Muscle layer of duodenum (tissue), 2 donors: Measurements from ENCODE around the gene XPO1.
"Not testable (repeated sequence)": the region's sequence is repeated elsewhere in the genome, so short reads cannot be mapped to it uniquely, and the experiment has no call there.

Experiments used
- H3K27ac ChIP-seq: one replicate; pipeline ENCODE4 v1.7.0; 2013; ENCODE audit warnings: mild to moderate bottlenecking, low read length
- H3K27me3 ChIP-seq: one replicate; pipeline ENCODE4 v1.7.0; 2013; ENCODE audit warnings: low read depth, mild to moderate bottlenecking, control low read depth, low read length
- H3K36me3 ChIP-seq, 2 donors: one replicate each; pipeline ENCODE4 v1.7.0; 2013; ENCODE audit warnings: low read length in 2 of 2, control low read depth in 1 of 2, mild to moderate bottlenecking in 1 of 2; ENCODE audit not compliant: insufficient read depth in 2 of 2, control insufficient read depth in 1 of 2
- H3K4me1 ChIP-seq, 2 donors: one replicate each; pipeline ENCODE4 v1.7.0; 2013; ENCODE audit warnings: low read length in 2 of 2, mild to moderate bottlenecking in 2 of 2, control low read depth in 1 of 2, moderate library complexity in 1 of 2; ENCODE audit not compliant: insufficient read depth in 2 of 2, control insufficient read depth in 1 of 2
- H3K4me3 ChIP-seq, 2 donors: one replicate each; pipeline ENCODE4 v1.7.0; 2013; ENCODE audit warnings: low read length in 2 of 2, low read depth in 1 of 2, mild to moderate bottlenecking in 1 of 2
- H3K9me3 ChIP-seq, 2 donors: one replicate each; pipeline ENCODE4 v1.7.0; 2013; ENCODE audit warnings: low read length in 2 of 2, control low read depth in 1 of 2, mild to moderate bottlenecking in 1 of 2; ENCODE audit not compliant: control insufficient read depth in 1 of 2
- donor health status: healthy.

The XPO1 gene

DNA sequence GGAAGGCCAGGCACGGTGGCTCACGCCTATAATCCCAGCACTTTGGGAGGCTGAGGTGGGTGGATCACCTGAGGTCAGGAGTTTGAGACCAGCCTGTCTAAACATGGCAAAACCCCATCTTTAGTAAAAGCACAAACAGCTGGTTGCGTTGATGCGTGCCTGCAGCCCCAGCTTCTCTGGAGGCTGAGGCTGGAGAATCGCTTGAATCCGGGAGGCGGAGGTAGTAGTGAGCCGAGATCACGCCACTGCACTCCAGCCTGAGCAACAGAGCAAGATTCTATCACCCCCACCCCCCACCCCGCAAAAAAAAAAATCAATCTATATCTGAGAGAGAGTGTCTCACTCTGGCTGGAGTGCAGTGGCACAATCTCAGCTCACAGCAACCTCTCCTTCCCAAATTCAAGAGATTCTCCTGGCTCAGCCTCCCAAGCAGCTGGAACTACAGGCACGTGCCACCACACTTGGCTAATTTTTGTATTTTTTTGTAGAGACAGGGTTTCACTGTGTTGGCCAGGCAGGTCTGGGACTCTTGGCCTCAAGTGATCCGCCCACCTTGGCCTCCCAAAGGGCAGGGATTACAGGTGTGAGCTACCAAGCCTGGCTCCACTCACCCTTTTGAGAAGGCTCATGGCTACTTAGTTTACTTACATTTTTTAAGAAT, 61.1 kb downstream of the XPO1 start:
- not testable (repeated sequence) for H3K27ac ChIP-seq, H3K4me1 ChIP-seq, H3K9me3 ChIP-seq, H3K4me3 ChIP-seq, H3K27me3 ChIP-seq
- peaks cover 30 to 39% of the 10 kb centered on the region in 2 donors for H3K36me3 ChIP-seq

DNA sequence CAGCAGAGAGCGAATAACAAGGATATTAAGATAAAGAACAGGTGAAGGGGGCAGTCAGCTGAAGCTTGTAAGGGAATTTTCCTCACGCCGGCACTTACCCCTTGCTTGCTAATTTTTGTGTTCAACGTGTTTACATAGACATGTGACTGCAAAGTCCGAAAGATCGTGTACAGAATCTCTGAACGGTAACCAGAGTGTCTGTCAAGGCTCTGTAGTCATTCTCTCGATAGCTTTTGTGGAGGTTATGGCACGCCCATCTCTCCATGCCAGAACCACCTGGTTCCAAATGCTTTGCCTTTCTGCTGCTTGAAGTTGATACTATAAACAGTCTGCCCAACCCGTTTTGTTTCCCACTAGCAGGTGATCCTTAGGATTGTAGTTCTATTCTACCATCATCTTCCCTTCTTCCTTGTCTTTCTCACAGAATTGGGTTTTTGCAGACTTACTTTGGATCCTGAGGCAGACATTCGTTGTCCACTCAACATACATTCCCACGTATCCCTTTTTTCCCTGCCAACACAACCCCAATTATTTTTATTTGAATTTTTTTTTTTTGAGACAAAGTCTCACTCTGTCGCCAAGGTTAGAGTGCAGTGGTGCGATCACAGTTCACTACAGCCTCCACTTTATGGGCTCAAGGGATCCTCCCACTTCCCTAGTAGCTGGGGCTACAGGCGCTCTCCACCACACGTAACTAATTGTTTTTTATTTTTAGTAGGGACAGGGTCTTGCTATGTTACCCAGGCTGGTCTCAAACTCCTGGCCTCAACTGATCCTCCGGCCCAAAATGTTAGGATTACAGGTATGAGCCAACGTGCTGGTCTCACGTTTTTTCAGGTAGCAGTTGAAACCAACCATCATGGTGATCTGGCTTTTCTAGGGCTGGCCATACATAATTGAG, 66.0 kb downstream of the XPO1 start:
- Histone ChIP-seq H3K4me3 (peak overlapping the region; percentile 91 to 94), H3K4me1 (peaks cover 4 to 23% of the 10 kb centered on the region in 2 donors), H3K9me3 (no peaks in the 10 kb centered on the region), H3K36me3 (peaks cover 0 to 7% of the 10 kb centered on the region in 2 donors), H3K27ac (peak overlapping the region; percentile 97), H3K27me3 (no peaks in the 10 kb centered on the region)

DNA sequence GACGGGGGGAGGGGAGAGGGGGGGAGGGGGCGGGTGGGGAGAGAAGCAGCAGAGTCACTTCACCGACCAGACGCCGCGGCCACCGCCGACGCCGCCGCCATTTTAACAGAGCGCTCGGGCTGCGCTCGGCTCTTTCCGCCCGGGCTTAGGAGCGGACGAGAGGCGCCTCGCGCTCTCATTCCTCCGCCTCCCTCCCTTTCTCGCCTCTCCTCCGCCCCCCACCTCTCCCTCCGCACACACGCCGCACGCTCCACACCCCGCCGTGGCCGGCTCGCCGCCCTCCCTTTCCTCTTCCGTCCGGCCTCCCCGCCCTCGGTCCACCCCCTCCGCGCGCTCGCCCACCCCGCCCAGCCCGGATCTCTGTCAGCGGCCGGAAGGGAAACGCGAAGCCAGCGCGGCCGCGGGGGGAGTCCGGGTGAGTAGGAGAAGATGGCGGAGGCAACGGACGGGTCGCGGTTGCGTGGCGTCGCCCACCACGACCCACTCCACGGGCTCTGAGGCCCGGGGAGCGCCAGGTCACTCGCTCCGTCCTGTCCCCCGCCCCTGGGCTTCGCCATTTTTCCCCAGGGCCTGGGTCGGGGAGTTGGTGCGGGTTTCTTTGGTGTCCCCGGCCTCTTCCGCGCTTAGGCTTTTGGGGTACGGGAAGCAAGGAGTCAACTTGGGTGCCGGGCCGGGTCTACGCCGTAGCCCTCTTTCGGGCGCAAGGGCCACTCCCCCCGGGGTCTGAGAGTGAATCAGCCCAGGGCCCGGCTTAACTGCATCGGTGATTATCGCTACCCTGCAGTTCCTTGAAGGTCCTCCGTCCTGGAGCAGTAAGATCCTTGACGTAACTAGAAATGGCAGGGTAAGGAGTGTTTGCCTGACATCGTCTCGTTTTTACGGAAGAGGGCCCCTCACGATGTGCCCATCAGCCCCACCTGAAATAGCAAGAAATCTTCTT, 66.9 kb downstream of the XPO1 start, which contains the start of gene USP34:
TSS of gene USP34 (minus strand) at position 123 of the 940 bp plus-strand sequence. CDS start 395 bp downstream, outside the sequence.
- Histone ChIP-seq H3K36me3 (peaks cover 0 to 5% of the 10 kb centered on the region in 2 donors), H3K4me3 (peak within 1 kb of the TSS; percentile 91 to 94)

DNA sequence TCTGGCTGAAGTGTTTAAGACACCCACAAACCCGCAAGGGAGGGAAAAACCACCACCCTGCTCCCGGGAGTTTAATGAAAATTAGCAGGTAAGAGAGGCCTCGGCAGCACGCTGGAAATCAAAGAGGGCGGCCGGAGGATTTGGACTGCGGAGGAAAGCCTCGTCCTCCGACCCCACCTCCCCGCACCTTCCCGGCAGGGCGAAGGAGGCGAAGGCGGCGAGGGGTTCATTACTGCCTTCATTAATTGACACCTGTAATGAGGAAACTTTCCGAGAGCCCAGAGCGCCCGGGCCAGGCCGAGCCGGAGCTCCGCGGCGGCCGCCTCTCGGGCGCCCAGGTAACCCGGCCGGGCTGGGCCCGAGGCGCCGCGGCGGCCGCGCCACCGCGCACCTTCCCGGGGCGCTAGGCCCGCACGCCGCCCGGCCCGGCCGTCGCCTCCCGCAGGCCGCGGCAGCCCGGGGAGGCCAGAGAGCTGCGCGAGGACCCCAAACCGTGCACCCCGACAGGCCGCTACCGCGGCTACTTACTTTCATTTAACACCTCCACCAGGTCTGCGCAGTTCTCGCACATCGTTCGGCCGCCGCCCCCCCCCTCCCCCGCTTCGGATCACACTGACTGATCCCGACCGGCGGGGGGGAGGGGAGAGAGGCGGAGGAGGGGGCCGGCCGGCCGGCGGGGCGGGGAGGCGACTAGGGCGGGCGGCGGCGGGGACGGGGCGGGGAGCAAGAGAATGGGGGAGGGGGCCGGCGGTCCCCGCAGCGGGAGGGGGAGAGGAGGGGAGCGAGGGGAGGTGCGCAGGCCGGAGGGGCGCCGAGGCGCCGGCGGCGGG, 67.8 kb downstream of the XPO1 start:
- Histone ChIP-seq H3K4me3 (peak overlapping the region; percentile 67 to 71), H3K27me3 (no peaks in the 10 kb centered on the region), H3K36me3 (peaks cover 0 to 5% of the 10 kb centered on the region in 2 donors), H3K4me1 (peaks cover 6 to 27% of the 10 kb centered on the region in 2 donors), H3K27ac (peak overlapping the region; percentile 48), H3K9me3 (no peaks in the 10 kb centered on the region)

More for the DNA sequence above, 66.9 kb downstream of the XPO1 start, which contains the start of gene USP34:
- H3K4me1 ChIP-seq = peaks cover 4 to 24% of the 10 kb centered on the region in 2 donors
- H3K27me3 ChIP-seq = no peaks in the 10 kb centered on the region
- no peaks in the 10 kb centered on the region for H3K9me3 ChIP-seq
- H3K27ac ChIP-seq = peak within 1 kb of the TSS; percentile 97

DNA sequence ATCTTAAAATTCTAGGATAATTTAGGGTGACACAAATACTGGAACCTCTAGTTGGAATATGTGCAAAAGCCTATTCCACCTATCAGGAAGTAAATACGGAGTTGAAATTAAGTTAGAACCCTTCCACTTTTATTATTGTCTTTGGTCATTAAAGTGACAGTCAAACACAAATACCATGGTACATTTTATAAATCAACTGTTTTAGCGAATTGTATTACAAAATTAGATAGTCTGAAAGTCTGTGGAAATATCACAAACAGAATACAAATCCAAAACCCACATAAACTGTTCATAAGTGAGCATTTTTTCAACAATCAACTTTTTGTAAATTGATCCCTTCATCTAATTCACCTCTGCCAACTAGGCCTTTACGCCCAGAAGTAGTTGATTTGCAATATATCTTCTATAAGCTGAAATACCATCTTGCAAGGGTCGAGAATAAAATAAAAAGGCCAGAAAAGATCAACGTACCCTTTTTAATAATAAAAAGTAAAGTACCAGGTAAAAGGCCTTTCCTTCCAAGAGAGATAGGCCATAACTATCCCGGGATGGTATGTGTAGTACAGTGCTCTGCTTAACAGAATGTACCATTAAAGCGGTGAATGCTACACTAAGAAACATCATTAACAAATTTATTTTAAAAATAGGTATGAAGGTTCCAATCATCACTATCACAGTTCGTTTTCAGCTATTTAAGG, 68.6 kb downstream of the XPO1 start:
- Histone ChIP-seq H3K4me3 (peak overlapping the region; percentile 67 to 71), H3K9me3 (no peaks in the 10 kb centered on the region), H3K27ac (peak overlapping the region; percentile 48), H3K27me3 (no peaks in the 10 kb centered on the region), H3K36me3 (peaks cover 0 to 5% of the 10 kb centered on the region in 2 donors), H3K4me1 (peaks cover 8 to 30% of the 10 kb centered on the region in 2 donors)

DNA sequence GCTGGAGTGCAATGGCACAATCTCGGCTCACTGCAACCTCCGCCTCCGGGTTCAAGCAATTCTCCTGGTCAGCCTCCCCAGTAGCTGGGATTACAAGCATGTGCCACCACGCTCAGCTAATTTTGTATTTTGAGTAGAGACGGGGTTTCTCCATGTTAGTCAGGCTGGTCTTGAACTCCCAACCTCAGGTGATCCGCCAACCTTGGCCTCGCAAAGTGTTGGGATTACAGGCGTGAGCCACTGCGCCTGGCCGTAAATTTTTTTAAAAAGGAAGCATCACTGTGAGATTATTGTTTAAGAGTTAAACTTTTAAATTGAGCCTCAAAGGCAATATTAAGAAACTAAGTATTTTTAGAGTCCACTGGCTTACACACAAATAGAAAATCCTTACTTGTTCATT, 69.9 kb downstream of the XPO1 start:
- H3K4me3 ChIP-seq, H3K27ac ChIP-seq: not testable (repeated sequence)
- H3K4me1 ChIP-seq = peaks cover 8 to 30% of the 10 kb centered on the region in 2 donors

DNA sequence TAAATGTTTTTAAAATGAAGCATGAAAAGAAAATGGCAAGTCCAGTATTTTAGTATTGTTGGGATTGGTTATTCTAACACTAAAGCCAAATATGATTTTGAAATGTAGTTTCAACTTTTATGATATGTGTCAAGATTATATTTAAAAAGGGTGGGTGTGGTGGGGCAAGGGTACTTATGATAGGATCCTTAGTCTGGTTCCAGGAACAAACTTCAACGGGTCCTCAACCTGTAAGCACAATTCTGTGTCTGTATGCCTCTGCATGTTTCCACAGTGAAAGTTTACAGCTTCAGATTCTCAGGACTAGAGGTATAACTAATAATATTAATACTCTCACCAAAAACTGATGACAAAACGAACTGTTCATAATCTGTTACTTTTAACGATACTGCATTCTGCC, 73.1 kb downstream of the XPO1 start:
- H3K27me3 ChIP-seq = no peaks in the 10 kb centered on the region
- no peaks in the 10 kb centered on the region for H3K36me3 ChIP-seq
- no peak overlapping the region for H3K4me3 ChIP-seq
- peaks cover 4 to 23% of the 10 kb centered on the region in 2 donors for H3K4me1 ChIP-seq
- H3K27ac ChIP-seq = no peak overlapping the region
- no peaks in the 10 kb centered on the region for H3K9me3 ChIP-seq

More for the DNA sequence above, 69.9 kb downstream of the XPO1 start:
- not testable (repeated sequence) for H3K36me3 ChIP-seq, H3K27me3 ChIP-seq, H3K9me3 ChIP-seq

DNA sequence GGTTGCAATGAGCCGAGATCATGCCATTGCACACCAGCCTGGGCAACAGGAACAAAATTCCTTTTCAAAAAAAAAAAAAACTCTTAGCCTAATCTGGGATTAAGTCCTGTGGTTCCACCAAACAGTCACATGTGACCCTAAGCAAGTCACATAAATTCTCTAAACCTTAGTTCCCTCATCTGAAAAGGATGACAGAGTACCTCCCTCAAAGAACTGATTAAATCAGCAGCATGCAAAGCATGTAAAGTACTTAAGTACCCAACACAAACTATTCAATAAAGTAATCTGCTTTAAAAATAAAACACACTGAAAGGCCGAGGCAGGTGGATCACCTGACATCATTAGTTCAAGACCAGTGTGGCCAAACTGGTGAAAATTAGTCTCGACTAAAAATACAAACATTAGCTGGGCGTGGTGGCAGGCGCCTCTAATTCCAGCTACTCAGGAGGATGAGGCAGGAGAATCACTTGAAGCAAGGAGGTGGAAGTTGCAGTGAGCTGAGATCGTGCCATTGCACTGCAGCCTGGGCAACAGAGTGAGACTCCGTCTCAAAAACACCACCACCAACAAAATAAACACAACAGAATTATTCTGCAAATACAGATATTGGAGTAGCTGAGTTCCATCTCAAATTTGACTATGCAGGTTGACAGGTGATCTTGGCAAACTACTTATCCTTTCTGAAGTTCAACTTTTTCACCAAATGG, 74.2 kb downstream of the XPO1 start:
- Histone ChIP-seq H3K36me3 (peaks cover 0 to 3% of the 10 kb centered on the region in 2 donors), H3K4me1 (peaks cover 4 to 20% of the 10 kb centered on the region in 2 donors), H3K4me3 (no peak overlapping the region), H3K27me3 (no peaks in the 10 kb centered on the region), H3K9me3 (no peaks in the 10 kb centered on the region), H3K27ac (no peak overlapping the region)

DNA sequence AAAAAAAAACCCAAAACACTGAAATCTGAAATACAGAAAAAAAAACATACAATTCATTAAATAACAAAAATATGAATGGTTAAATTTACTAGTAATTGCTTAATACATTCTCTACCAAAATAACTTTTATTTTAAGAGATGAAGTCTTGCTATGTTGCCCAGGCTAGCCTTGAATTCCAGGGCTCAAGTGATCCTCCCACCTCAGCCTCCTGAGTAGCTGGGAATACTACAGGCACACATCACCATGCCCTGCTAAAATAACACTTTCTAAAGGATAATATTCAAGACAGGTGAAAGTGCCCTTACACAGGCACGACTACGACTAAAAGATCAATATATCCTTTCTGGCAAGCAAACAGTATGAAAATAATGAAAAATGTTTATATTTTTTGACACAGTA, 76.8 kb downstream of the XPO1 start:
- Histone ChIP-seq H3K27ac (no peak overlapping the region), H3K9me3 (no peaks in the 10 kb centered on the region), H3K4me3 (no peak overlapping the region), H3K36me3 (peaks cover 0 to 3% of the 10 kb centered on the region in 2 donors), H3K27me3 (no peaks in the 10 kb centered on the region), H3K4me1 (peaks cover 4 to 8% of the 10 kb centered on the region in 2 donors)
